Karpas-422 (cell line): ENCODE results near the gene POLN. TPM values are rescaled to one million over a fixed set of nuclear protein-coding genes. Genes with fewer than 3 reads are reported as not detected.
"Not testable (repeated sequence)": the region's sequence is repeated elsewhere in the genome, so short reads cannot be mapped to it uniquely, and the experiment has no call there.

ENCODE experiments used
- DNase-seq: peaks from one replicate; pipeline ENCODE4 v3.0.0-alpha.2; 2015
- H2AFZ ChIP-seq: fragments of 200-600 bp; sonication (generic); 2 replicates; pipeline ENCODE4 v1.6.1; 2014; ENCODE audit warnings: antibody characterized with exemption, low read length, mixed read lengths
- H3K27ac ChIP-seq: fragments of 200-600 bp; sonication (generic); 2 replicates; pipeline ENCODE4 v1.5.1; 2014; ENCODE audit warnings: mild to moderate bottlenecking, low read length, moderate library complexity
- H3K27me3 ChIP-seq: fragments of 200-600 bp; sonication (generic); 2 replicates; pipeline ENCODE4 v1.6.1; 2014; ENCODE audit warnings: low read length, mixed read lengths
- H3K36me3 ChIP-seq: fragments of 200-600 bp; sonication (generic); 2 replicates; pipeline ENCODE4 v1.6.1; 2014; ENCODE audit warnings: low read length, mixed read lengths; ENCODE audit not compliant: insufficient read depth
- H3K4me1 ChIP-seq: fragments of 200-600 bp; sonication (generic); 2 replicates; pipeline ENCODE4 v1.6.1; 2014; ENCODE audit warnings: mild to moderate bottlenecking, low read length, mixed read lengths
- H3K4me2 ChIP-seq: fragments of 200-600 bp; sonication (generic); 2 replicates; pipeline ENCODE4 v1.6.1; 2014; ENCODE audit warnings: low read length, low read depth, mild to moderate bottlenecking; ENCODE audit not compliant: poor library complexity, severe bottlenecking
- H3K4me3 ChIP-seq: fragments of 200-600 bp; sonication (generic); 2 replicates; pipeline ENCODE4 v1.5.1; 2014; ENCODE audit warnings: mild to moderate bottlenecking, antibody characterized with exemption, low read length, mixed read lengths
- H3K79me2 ChIP-seq: fragments of 200-600 bp; sonication (generic); 2 replicates; pipeline ENCODE4 v1.6.1; 2014; ENCODE audit warnings: mild to moderate bottlenecking, low read length, mixed read lengths
- H3K9ac ChIP-seq: fragments of 200-600 bp; sonication (generic); 2 replicates; pipeline ENCODE4 v1.6.0; 2014; ENCODE audit warnings: low read length
- H3K9me2 ChIP-seq: fragments of 200-600 bp; sonication (generic), shearing (Covaris generic); replicated peaks from 2 replicates; pipeline ENCODE4 v1.6.0; 2014; ENCODE audit warnings: mild to moderate bottlenecking, low read length, moderate library complexity; ENCODE audit not compliant: insufficient read depth
- H3K9me3 ChIP-seq: fragments of 300-700, 200-600 bp; sonication (generic); 2 replicates; pipeline ENCODE4 v1.6.1; 2014; ENCODE audit warnings: low read length, mixed read lengths
- H4K20me1 ChIP-seq: fragments of 200-600 bp; sonication (generic); 2 replicates; pipeline ENCODE4 v1.6.1; 2014; ENCODE audit warnings: mild to moderate bottlenecking, antibody characterized with exemption, low read length, low read depth; ENCODE audit not compliant: insufficient read depth
- total RNA-seq: library from RNA; depleted of rRNA; stranded (reverse); fragments of >200 nt; shearing (Covaris generic); gene quantifications from 2 replicates; pipeline ENCODE4 v1.2.3, GENCODE V29; 2014; ENCODE audit warnings: low replicate concordance

POLN gene
- total RNA-seq, 1 experiment from 2014 or later = 4.3 TPM

- Histone ChIP-seq H3K27ac (no peak overlapping the region), H3K9me3 (no peaks in the 10 kb centered on the region), H4K20me1 (peaks cover 7% of the 10 kb centered on the region; the same call in 1 of the 2 replicates), H3K4me3 (peak overlapping the region; percentile 75), H3K36me3 (no peaks in the 10 kb centered on the region), H3K9me2 (no peaks in the 10 kb centered on the region), H3K9ac (peak overlapping the region; percentile 73), H3K79me2 (no peaks in the 10 kb centered on the region), H3K4me2 (peak overlapping the region; percentile 73), H3K27me3 (no peaks in the 10 kb centered on the region), H3K4me1 (peaks cover 9% of the 10 kb centered on the region), H2AFZ (peak overlapping the region; percentile 57; the same call in 1 of the 2 replicates)
- DNase-seq = peak; percentile 98
Observed at GRCh38 chr4:2041239-2042130, 200.4 kb downstream of the POLN start.

DNA sequence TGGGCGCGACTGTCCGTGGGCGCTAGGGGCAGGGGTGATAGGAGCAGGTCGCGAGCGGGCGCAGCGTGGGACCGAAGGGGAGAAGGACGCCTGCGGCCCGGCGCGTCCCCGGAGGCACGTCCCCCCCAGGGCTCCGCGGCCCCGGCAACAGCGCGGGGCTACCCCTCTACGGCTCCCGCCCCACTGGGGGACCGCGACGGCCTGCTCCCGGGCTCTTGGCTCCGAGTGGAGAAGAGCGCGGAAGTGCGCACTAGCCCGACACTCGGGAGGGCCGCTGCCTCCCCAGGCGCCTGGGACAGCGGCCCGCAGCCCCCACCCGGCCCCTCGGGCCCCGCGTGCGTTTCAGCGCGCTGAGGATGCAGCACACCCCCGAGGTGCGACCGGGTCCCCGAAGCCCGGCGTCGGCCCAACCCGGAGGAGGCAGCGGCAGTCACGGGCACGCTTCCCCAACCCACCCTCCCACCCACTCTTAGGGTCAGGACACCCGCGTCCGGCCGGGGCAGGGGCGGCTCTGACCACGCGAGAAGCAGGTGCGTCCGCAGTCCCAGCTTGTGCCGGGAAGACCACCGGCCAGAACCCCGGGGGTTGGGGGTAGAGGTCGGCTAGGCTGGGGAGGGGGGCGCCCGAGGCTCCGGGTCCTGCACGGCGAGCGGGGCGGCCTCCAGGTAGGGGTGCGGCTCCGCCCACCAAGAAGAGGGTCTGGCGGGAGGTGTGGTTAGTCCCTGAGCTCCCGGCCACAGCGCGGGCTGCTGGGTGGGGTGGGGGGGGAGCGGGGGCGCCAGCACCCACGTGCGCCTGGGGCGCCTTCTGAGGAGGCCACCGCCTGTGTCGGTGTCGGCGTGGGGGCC, 201.3 kb downstream of the POLN start:
- DNase-seq = no peak
- Histone ChIP-seq H3K79me2 (no peaks in the 10 kb centered on the region), H3K27me3 (no peaks in the 10 kb centered on the region), H3K9ac (no peak overlapping the region), H3K27ac (no peak overlapping the region), H2AFZ (no peak overlapping the region), H3K4me1 (peaks cover 9% of the 10 kb centered on the region), H3K9me3 (no peaks in the 10 kb centered on the region), H3K4me2 (no peak overlapping the region), H3K36me3 (no peaks in the 10 kb centered on the region), H3K4me3 (no peak overlapping the region), H3K9me2 (no peaks in the 10 kb centered on the region), H4K20me1 (peaks cover 7% of the 10 kb centered on the region; the same call in 1 of the 2 replicates)

DNA sequence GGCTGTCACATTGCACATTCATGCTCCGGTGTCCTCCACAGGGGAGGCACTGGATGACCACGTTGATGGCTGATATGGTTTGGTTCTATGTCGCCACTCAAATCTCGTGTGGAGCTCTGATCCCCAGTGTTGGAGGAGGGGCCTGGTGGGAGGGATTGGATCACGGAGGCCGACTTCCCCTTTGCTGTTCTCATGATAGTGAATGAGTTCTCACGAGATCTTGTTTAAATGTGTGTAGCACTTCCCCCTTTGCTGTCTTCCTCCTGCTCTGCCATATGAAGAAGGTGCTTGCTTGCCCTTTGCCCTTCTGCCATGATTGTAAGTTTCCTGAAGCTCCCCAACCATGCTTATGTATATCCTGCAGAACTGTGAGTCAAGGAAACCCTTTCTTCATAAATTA, 205.1 kb downstream of the POLN start:
- Histone ChIP-seq H3K27ac (no peak overlapping the region), H3K27me3 (no peaks in the 10 kb centered on the region), H3K9me3 (no peaks in the 10 kb centered on the region), H3K9me2 (no peaks in the 10 kb centered on the region), H3K79me2 (no peaks in the 10 kb centered on the region), H4K20me1 (no peaks in the 10 kb centered on the region), H3K4me1 (peaks cover 5% of the 10 kb centered on the region), H3K36me3 (no peaks in the 10 kb centered on the region), H3K9ac (no peak overlapping the region), H3K4me3 (no peak overlapping the region), H3K4me2 (no peak overlapping the region), H2AFZ (peak overlapping the region; percentile 30; the same call in 1 of the 2 replicates)
- DNase-seq = peak; percentile 65

- Histone ChIP-seq H3K4me2 (no peak overlapping the region), H3K9ac (no peak overlapping the region), H3K4me1 (peaks cover 1% of the 10 kb centered on the region), H3K4me3 (no peak overlapping the region), H4K20me1 (no peaks in the 10 kb centered on the region), H3K36me3 (no peaks in the 10 kb centered on the region), H3K27ac (no peak overlapping the region), H3K9me2 (no peaks in the 10 kb centered on the region), H2AFZ (no peak overlapping the region), H3K27me3 (no peaks in the 10 kb centered on the region), H3K79me2 (no peaks in the 10 kb centered on the region), H3K9me3 (no peaks in the 10 kb centered on the region)
- DNase-seq = peak; percentile 39
Observed at GRCh38 chr4:2036327-2036726, 205.6 kb downstream of the POLN start.

GRCh38 chr4:2031161-2031560, 210.8 kb downstream of the POLN start:
- H3K27me3 ChIP-seq, H3K4me3 ChIP-seq, H4K20me1 ChIP-seq, H3K79me2 ChIP-seq, H2AFZ ChIP-seq, H3K9ac ChIP-seq, DNase-seq, H3K27ac ChIP-seq, H3K36me3 ChIP-seq, H3K4me2 ChIP-seq, H3K9me3 ChIP-seq, H3K9me2 ChIP-seq, H3K4me1 ChIP-seq: not testable (repeated sequence)

DNA sequence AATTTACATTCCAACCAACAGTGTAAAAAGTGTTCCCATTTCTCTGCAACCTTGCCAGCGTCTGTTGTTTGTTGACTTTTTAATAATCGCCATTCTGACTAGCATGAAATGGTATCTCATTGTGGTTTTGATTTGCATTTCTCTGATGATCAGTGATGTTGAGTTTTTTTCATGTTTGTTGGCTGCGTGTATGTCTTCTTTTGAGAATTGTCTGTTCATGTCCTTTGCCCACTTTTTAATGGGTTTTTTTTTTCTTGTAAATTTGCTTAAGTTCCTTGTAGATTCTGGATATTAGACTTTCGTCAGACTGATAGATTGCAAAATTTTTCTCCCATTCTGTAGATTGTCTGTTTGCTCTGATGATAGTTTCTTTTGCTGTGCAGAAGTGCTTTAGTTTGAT, 214.8 kb downstream of the POLN start:
- DNase-seq, H3K79me2 ChIP-seq, H3K36me3 ChIP-seq: not testable (repeated sequence)

GRCh38 chr4:2025817-2026216, 216.1 kb downstream of the POLN start:
- Histone ChIP-seq H3K9me3 (0 out of 2 replicates have a peak, but pooled peaks cover 3% of the 10 kb centered on the region), H3K27me3 (no peaks in the 10 kb centered on the region), H3K79me2 (no peaks in the 10 kb centered on the region), H3K4me3 (no peak overlapping the region), H3K4me2 (no peak overlapping the region), H3K9ac (no peak overlapping the region), H3K9me2 (no peaks in the 10 kb centered on the region), H3K27ac (no peak overlapping the region), H3K36me3 (no peaks in the 10 kb centered on the region), H4K20me1 (no peaks in the 10 kb centered on the region), H2AFZ (no peak overlapping the region), H3K4me1 (no peaks in the 10 kb centered on the region)
- no peak for DNase-seq

More for the DNA sequence above, 214.8 kb downstream of the POLN start:
- H4K20me1 ChIP-seq, H3K4me2 ChIP-seq, H3K4me3 ChIP-seq, H3K9me2 ChIP-seq, H3K9ac ChIP-seq, H3K4me1 ChIP-seq, H2AFZ ChIP-seq, H3K9me3 ChIP-seq, H3K27me3 ChIP-seq, H3K27ac ChIP-seq: not testable (repeated sequence)

GRCh38 chr4:2024683-2025082, 217.2 kb downstream of the POLN start:
- H3K4me1 ChIP-seq = no peaks in the 10 kb centered on the region
- 0 out of 2 replicates have a peak, but pooled peaks cover 3% of the 10 kb centered on the region for H3K9me3 ChIP-seq
- H3K4me2 ChIP-seq = no peak overlapping the region

More at GRCh38 chr4:2024683-2025082, 217.2 kb downstream of the POLN start:
- H3K36me3 ChIP-seq = no peaks in the 10 kb centered on the region
- no peak for DNase-seq
- H2AFZ ChIP-seq = no peak overlapping the region
- H3K27me3 ChIP-seq = no peaks in the 10 kb centered on the region
- H3K4me3 ChIP-seq = no peak overlapping the region
- H3K27ac ChIP-seq = no peak overlapping the region
- H3K9ac ChIP-seq = no peak overlapping the region
- H4K20me1 ChIP-seq = no peaks in the 10 kb centered on the region
- H3K79me2 ChIP-seq = no peaks in the 10 kb centered on the region
- no peaks in the 10 kb centered on the region for H3K9me2 ChIP-seq
